IPS-NIHi11 (cell line): ENCODE measurements around the gene GRB10.
"Not testable (repeated sequence)": the region's sequence is repeated elsewhere in the genome, so short reads cannot be mapped to it uniquely, and the experiment has no call there.

Experiments
- DNase-seq: peaks from one replicate; pipeline ENCODE4 v3.0.0; 2012; ENCODE audit warnings: mixed read lengths, low spot score

GRB10 gene

DNA sequence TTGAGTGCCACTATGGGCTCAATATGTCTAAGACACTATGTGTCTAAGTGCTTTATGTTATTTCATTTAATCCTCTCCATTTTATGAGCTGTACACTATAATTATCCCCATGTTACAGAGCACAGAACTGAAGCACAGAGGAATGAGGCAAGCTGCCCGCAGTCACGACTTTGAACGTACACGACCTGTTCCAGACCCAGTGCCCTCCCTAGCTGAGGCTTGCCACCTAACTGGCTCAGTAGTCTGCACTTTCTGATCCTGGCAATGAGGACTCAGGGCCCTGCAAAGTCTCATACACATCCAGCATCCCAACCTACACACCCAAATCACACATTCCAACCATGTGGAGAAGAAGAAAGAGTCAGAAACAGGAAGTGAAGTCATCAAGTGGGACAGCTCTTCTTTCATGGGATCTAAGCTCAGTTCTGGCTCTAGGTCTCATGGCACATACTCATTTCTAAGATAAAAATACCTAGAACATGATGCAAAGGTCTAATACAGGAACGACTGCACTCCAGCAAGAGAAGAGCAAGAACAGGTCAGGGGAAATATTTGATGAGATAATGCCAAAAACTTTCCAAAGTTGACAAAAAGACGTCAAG lies 175.1 kb downstream of the GRB10 start:
- DNase-seq: no peak

DNA sequence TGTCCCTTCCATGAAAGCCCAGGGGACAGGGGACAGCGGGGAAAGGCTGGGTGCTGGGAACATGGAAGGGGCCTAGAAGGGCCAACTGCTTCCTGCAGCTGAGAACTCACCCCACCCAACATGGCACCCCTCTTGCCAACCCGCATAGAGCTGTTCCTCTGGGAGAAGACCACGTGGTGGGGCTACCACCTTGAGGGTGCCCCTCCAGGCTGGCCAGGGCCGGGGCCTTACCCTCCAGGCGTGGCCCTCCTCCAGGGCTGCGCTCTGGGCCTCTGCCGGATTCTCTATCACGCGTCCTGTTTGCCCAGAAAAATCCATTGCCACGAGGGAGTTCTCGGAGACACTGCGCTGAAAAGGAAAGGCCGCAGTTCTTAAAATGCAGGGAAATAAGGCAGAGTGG lies 177.6 kb downstream of the GRB10 start:
- no peak for DNase-seq

DNA sequence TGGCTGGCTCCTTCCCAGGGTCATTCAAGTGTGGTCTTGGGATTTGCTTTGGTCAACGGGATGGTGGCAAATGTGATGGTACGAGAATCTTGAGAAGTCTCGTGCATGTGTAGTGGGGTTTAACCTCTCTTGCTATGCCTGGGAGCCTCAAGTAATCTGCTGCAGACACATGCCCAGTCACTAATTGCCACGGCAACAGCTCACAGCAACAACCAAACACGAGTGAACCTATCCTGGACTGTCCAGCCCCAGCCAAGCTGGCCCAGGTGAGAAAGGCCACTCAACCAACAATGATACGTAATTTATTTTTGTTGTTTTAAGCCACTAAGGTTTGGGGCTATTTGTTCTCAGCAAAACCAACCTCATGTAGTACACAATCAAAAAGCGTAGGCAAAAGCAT lies 179.4 kb downstream of the GRB10 start:
- no peak for DNase-seq

DNA sequence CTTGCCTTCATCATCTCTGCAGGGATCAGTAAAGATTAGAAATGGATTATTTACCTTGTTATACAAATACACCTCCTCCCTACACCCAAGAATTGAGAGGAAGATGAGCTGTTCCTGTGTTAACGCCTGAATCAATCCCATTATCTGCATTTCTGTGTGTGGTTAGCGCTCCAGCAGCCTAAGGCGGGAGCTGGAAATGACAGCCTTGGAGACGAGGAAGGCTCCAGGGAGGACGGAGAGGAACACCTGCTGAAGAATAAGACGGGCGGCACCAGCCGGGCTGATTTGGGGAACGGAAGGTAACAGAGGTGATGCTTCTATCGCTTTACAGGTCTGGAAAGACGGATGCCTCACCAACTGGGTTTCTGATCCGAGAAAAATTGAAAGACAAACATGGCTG lies 183.3 kb downstream of the GRB10 start:
- no peak for DNase-seq

DNA sequence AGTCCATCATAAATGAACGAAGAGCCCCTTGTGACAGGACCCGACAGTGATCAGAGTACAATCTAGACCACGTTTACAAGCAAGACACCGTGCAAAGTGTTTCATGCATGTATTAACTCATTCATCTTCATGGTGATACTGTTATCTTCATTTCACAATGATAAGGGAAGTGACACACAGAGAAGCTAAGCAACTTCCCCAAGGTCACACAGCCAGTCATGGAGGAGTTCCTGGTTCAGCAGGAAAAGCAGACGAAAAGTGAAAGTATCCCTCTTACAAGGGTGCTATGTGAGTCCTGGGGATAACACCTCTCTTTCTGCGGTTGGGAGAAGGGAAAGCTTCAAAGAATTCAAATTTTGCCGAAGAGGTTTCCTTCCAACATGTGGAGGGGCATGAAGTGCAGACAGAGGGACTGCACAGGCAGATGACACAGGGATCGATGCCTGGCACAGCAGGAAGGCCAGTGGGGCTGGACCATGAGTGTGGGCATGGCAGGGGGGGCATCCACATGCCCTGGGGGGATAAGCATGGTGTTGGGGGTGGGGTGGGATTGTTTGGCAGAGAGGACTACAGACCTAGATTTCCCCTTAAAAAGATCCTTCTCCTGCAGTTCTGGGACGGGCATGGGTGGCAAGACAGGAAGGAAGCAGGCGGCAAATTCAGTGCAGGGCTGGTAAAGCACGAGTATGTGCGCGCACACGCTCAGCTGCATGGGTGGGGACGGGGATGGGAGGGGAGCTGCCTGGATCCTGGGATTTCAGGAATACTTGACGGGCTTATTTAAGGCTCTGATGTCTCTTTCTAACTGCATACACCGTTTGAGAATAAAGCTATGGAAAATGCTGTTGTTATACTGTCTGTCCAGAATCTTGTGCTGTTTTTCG lies 184.0 kb downstream of the GRB10 start:
- DNase-seq: no peak

DNA sequence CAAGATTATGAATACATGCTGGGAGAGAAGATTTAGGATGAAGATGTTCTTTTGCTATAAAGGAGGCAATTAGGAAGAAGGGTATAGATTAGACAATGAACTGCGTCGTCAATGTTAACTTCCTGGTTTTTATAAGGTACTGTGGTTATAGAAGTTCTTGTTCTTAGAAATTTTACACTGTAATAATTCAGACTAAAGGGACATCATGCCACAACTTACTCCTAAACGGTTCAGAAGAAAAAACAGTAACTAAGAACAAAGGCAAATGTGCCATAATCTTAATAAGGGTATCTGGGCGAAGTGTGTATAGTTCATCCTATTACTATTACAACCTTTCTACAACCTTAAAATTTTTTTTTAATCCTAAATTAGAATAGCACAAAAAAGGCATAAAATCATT lies 186.2 kb downstream of the GRB10 start:
- DNase-seq: no peak

DNA sequence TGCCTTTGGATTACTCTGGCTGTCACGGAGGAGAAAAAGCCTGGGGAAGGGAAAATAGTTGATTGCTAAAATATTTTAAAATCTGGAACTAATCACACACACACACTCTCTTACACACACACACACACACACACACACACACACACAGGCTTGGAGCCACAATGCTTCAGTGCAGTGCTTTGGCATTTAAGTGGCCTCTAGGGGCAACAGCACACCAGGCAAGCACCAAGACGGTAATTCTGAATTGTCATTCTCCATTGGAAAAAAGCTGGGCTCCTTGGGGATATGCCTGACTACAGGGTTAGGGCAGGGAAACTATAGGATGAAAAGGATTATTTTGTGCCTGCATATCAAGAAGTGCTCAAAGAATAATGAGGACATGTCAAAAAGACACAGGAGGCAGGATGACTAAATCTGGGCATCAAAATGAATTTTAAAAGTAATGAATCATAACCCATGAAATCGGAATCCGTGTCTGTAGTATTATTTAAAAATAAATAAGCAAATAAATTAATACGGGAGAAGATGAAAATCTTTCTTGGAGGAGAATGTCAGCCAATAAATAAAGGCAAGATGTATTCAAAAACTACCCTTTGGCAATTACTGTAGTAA lies 187.1 kb downstream of the GRB10 start:
- DNase-seq: peak; percentile 56

DNA sequence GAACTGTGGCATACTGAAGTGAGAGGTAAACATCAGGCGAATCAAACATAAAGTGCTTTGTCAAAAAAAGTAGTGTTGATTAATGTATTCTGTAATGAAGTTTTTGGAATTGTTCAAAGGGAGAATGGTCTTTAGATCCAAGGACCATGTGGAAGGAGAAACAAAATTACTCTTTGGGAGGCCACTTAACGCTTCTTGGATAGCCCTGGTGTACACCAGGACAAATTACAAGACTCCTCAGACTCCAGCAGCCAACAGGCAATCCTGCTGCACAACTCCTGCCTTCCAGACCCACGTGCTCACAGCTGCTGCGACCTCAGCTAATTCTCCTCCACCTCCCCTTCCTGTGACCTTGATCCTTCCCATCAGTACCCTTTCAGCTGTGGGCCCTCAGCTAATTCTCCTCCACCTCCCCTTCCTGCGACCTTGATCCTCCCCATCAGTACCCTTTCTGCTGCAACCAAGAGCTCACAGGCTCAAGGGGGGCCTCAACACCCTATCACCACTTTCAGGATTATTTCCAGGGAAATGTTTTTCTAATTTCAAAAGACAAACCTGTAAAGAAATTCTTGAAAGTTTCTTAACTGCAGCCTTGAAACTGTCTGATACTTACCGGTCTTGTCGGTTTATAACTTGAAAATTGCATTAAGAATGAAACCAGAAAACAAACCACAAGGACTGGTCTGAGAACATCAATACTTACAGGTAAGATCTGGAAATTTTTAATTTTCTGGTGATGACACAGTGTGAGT lies 187.8 kb downstream of the GRB10 start:
- DNase-seq: no peak

DNA sequence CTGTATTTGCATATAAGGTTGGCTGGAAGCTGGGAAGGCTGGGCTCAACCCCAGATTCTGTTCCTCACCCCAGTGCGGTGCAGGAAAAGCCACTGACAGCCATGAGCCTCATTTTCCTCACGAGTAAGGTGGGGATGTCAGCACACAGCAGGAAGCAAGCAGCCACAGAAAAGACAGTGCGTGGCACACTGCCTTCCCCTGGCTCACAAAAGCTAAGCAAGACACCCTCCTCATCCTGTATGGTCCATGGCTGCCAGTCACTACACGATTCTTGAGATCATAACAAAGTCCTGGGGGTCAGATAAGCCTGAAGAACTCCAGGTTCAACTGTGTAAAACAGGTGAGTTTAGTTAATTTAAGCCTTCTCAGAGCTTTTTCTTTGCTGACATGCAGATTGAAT lies 188.6 kb downstream of the GRB10 start:
- DNase-seq: no peak

DNA sequence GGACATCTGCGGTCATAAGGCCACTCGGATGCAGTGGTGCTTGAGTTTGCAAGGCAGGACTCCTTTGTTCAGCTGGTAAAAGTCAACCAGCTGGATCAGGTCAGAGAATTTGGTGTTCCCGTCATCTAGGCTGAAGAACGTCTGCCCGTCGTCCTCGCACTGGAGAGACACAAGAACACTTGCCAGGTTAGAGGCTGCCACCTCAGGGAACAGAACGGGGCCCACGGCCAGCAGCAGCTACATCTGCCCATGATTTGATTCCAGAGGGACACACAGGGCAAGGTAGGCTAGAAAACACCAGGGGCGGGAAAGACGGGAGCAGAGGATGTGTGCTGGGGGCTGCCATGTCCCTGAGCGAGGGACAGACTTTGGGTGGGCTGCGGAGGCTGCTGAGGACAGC lies 189.8 kb downstream of the GRB10 start:
- DNase-seq: no peak

DNA sequence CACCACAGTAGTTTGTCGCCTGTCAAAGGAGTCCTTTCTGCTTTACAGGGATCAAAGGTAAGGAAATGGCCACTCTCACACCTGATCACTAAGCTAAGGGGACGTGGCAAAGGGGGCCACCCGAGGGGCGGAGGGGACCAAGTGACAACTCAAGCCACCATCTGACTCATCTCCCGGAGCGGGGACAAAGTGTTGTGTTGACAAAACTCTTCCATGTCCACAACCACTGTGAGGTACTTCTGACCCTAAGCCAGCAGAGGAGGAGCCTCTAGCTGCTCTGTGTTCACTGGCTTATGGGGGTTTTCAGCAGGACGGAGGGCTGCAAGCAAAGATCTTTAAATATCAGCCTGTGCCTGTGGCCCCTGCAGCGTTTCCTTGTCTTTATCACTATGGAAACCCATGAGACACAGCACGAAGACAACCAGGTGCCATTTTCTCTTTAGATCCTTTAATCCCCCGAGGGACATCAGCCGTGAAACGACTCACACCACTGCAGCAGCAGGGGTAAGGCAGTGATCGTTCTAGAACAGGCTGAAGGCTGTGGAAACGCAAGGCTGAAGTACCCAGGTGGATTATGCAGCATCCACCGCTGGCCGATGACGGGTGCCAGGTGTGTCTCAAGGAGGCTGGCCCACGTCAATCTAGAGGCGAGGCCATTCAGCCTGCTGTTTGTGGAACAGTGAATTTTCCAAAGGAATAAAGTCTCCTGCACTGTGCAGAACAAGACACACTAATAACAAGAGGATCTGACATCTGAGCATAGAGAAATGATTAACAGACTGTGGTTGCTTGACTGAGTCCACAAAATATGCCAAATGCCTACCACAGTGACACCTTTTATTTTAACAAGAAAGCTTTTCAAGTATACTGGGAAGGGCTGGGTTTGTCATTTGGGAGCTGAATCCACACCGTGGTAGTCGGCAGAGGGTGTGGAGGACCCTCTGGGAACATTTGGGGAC lies 190.9 kb downstream of the GRB10 start:
- no peak for DNase-seq

DNA sequence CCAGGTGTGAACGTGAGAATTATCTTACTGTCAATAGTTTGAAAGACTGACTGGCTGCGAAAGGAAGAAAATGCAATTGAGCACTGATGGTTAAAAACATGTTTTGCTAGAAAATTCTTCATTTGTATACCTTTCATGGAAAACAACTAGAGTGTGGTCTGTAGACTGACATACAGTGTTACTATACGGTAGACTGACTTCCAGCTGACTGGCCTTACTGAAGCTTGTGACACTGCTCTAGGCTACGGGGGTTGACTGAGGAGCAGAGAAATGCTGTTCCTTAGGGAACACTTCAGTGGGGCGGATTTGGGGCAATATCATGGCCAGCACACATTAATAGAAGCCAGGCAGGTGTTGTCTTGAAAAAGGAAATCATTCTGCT lies 191.6 kb downstream of the GRB10 start:
- DNase-seq: no peak

DNA sequence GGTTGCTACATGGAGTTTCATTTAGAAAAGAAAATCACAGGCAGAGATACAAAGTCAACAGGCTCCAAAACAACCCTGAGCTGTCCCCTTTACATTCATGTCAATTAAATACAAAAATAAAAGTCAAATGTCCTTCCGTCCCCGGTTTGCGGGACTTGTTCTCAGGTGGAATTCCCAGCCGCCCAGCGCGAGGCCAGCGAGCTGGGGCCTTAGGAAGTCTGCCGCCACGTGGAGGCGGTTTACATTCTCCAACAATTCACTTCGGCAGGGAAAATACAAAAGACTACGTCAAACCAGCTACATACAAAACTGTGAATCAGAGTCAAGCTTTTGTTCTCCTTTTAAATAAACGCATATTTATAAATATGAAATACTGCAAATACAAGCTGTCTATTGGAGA lies 192.2 kb downstream of the GRB10 start:
- no peak for DNase-seq

DNA sequence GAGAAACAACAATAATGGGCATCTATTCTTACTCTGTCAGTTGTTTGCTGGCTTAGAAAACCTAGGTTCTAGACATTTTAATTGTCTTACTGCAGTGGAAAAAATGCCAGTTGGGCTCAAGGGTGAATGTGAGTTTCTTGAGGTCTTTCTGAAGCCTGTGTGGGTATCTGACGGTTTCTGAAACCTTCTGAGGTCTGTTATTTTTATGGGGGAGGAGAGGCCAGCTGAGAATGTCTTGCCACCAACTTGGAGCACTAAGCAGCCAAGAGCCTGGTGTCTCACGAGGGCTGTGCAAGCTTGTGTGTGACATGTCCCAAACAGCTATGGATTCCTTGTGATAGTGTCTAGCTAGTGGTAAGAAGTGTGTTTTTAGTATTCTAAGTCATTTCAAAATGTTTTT lies 193.3 kb downstream of the GRB10 start:
- DNase-seq: no peak

DNA sequence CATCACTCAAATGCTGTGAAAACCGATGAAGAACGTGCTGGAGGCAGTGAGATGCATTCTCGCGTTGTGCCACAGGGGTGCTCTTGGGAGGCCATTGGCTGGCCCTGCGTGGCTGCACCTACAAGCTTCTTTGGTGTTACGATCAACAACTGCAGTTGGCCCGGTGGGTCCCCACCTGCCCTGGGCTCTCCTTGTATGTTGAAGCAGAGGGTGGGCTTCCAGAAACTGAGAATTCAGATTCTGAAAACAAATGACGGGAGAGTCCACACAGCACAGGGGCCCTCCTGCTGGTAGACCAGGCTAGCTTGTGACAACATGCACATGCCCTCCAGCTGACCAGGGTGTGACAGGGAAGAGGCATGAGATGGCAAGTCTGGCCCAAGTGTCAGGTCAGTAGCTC lies 193.8 kb downstream of the GRB10 start:
- DNase-seq: peak; percentile 54

DNA sequence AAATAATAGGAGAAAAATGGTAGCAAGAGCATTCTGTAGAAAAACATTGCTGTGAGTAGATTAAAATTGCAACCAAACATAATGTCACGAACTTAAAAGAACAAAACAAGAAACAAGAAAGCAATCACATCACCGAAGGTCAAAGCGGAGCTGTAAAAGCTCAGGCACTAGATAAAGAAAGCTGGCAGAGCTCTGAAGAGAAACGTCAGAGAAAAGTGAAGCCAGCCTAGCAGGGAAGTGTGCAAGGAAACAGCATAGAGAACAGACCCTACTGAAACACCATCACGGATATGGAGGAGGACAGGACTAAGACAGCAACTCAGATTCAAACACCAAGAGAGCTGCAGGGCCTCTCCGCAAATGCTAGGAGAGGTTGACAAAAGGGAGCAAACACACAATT lies 195.0 kb downstream of the GRB10 start:
- no peak for DNase-seq

DNA sequence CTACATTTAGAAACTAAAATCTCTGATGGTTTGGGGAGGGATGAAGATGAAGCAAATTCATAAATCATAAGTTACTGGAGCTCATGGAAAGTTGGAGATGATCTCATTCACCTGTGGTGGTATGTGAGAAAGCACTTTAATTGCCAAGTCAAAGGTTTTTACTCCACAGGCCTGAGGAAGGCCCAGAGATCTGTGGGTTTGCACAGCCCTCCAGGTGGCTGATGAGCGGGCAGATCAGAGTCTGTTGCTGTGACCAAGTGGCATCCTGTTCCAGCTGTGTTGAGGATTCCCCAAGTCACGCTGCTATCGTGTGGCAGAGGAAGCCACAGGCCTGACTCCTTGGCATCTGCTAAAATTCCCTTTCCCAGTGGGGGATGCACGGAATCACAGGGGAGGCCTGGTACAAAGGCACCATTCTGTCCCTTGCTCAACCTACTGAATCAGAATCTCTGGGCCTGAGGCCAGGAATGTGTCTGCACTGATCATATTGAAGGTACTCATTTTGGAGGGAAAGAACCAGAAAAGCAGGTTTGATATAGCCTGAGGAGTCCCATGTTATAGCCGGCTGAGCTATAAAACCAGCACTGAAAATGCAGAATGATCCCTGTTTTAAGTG lies 197.8 kb downstream of the GRB10 start:
- DNase-seq: peak; percentile 20

DNA sequence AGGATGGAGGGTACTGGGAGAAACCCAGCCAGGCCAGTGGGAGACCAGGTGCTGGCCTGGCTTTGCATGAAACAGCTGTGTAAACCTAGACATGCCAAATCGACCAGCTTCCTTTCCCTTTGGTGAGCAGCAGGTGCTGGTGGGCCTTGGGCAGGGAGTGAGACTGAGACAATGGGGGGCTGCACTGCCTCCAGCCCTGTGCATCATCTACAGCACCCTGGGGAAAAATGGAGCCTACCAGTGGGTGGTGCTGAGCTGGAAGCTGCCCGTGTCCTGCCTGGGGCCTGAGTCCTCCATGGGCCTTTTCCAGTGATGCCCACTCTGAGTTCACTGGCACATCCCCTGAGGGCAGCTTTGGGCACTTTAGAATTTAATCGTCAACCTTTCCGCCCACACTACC lies 198.3 kb downstream of the GRB10 start:
- no peak for DNase-seq

DNA sequence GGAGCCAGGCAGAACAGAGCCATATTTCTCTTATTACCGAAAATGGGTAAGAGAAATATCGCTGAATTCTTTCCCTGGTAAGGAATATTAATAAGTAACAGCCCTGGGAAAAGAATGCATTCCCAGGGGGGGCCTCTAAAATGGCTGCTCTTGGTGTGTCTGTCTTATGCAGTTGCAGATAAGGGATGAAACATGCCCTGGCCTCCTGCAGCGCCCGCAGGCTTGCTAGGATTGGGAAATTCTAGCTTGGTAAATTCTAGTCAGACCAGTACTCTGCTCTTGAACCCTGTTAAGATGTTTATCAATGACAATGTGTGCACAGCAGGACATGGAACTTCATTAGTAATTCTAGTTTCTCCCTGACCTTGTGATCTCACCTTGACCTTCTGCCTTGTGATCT lies 199.4 kb downstream of the GRB10 start:
- DNase-seq: not testable (repeated sequence)

DNA sequence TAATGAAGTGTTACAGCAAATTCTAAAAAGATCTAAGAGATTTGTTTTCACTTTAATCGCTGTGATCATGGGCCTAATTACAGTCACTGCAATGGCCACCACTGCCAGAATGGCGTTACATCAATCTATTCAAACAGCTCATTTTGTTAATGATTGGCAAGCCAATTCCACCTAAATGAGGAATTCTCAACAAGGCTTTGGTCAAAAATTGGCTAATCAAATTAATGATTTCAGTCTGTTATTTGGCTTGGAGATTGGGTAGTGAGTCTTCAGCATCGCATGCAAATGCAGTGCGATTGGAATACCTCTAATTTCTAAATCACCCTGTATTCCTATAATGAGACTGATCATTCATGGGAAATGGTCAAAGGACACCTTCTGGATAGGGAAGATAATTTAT lies 200.4 kb downstream of the GRB10 start:
- DNase-seq: not testable (repeated sequence)

DNA sequence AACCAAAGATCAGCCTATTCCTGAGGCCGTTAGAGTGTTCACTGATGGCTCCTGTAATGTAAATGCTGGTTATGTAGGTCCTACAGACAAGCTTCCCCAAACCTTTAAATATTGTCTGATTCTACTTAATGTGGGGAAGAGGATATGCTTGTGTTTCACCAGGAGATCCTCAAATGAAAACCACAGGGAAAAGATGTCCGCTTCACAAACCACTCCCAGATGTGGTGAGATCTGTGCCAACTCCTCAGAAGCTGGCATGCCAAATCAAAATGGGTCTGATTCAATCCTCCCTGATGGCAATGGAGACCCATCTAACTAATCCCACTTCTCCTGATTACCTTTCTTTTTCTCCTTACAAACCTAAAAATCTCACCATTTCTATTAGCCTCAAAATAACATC lies 202.0 kb downstream of the GRB10 start:
- not testable (repeated sequence) for DNase-seq
